WTC11 (cell line): ENCODE results near the gene ACER1.

Source experiments
- CTCF ChIP-seq: fragments of 200-600 bp; IDR thresholded peaks from 2 replicates; pipeline ENCODE4 v1.8.0; 2022; ENCODE audit warnings: antibody characterized with exemption
- E2F1 ChIP-seq: sonication (generic); formaldehyde crosslinking; IDR thresholded peaks from 2 replicates; pipeline ENCODE4 v1.8.0; 2022; ENCODE audit warnings: mild to moderate bottlenecking, missing genetic modification reagents
- ETV6 ChIP-seq: sonication (generic); formaldehyde crosslinking; IDR thresholded peaks from 2 replicates; pipeline ENCODE4 v1.8.1; 2022; ENCODE audit warnings: mild to moderate bottlenecking, missing genetic modification reagents
- STAT6 ChIP-seq: sonication (generic); formaldehyde crosslinking; conservative IDR thresholded peaks from 2 replicates; pipeline ENCODE4 v1.8.1; 2023; ENCODE audit warnings: mild to moderate bottlenecking, low read depth, missing genetic modification reagents, moderate library complexity

DNA sequence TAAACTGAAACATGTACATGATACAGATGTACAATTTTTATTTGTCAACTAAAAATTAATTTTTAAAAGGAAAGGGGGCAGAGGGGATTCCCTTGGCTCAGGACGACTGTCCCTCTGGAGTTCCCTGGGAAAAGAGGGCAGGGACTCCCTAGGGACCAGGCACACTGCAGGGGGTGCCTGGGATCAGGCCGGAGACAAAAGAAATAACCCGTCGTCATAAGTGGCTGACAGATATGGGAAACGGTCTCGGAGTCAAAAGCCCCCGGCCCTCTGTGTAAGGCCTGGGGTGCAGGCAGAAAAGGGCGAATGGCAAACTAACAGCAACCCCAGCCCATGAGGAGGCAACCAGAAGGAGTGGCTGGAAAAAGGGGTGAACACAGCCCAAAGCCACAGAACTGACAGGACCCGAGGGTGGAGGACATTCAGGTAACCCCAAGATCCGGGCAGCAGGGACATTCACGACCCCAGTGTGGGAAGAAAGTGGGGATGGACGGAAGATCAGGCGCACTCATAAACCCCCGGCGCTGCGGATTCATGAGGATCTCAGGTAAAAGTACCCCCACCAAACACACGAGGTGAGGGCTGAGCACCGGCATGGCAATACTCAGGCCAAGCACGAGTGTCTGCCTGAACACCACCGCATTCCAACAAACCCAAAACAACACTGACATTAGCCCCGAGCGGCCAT is 60.4 kb downstream of the ACER1 start:
- TF ChIP-seq CTCF: no peak
- no peak for TF ChIP-seq ETV6
- no peak for TF ChIP-seq STAT6 (CRISPR knock-in tag)
- TF ChIP-seq E2F1 (CRISPR knock-in tag): no peak
